Left lobe of liver (tissue), 2 donors: Measurements from ENCODE around the gene PPARD. TPM values are rescaled to one million over a fixed set of nuclear protein-coding genes. Genes with fewer than 3 reads are reported as not detected.
A peak's percentile ranks its signal among the peaks of the same experiment; 100 is the strongest.
"Not testable (repeated sequence)": the region's sequence is repeated elsewhere in the genome, so short reads cannot be mapped to it uniquely, and the experiment has no call there.

ENCODE experiments used
- ATAC-seq: fragments of 200-7000 bp; cut with Tn5 transposase; one replicate; pipeline ENCODE4 v1.9.1; 2020; ENCODE audit warnings: mild to moderate bottlenecking, moderate library complexity
- DNase-seq: peaks from one replicate; pipeline ENCODE4 v3.0.0-alpha.2; 2020; ENCODE audit warnings: low spot score
- total RNA-seq: library from RNA; stranded (reverse); gene quantifications from one replicate; pipeline ENCODE4 v1.2.1, GENCODE V29; 2021
- donor health status: DM: no; HTN: no; CAD: no; lungs with moderate emphysema.
- donor health status: DM: no; HTN: yes; CAD: no.

PPARD gene
- total RNA-seq, 1 donor from 2014 or later = 10.8 TPM

DNA sequence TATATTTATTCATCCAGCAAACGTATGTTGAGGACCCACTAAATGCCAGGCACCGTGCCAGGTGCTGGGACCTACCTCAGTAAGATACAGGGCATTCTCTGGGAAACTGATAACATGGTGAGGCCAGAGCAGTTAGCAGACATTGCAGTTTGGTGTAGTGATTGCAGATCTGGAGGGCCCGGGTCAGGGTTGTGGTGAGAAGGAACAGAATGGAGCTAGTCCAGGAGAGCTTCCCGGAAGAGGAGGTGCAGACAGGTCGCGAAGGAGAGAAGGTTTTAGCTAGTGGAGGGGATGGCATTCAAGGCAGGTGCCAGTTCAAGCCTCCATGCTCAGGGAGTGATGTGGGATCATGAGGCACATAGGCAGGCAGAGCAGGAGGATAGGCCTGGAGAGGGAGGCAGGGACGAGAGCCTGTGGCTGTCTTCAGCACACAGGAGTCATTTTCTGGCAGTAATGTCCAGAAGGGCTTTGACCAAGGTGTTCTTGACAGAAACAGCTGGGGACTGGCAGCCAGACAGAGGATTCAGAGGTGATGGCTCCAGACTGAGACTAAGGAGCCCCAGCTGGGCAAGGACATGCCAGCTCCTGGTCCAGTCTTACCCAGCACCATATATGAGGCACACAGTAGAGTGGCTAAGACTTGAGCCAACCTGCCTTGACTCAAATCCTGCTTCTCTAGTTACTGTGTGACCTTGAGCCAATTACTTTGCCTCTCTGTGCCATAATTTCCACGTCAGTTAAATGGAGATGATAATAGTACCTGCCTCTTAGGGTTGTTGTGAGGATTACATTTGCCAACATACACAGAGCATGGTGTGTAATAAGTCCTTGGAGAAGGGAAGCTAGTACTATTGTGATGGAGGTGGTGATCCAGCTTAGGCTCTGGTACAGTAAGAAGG lies 61.4 kb downstream of the PPARD start:
- ATAC-seq = no peak
- no peak for DNase-seq

DNA sequence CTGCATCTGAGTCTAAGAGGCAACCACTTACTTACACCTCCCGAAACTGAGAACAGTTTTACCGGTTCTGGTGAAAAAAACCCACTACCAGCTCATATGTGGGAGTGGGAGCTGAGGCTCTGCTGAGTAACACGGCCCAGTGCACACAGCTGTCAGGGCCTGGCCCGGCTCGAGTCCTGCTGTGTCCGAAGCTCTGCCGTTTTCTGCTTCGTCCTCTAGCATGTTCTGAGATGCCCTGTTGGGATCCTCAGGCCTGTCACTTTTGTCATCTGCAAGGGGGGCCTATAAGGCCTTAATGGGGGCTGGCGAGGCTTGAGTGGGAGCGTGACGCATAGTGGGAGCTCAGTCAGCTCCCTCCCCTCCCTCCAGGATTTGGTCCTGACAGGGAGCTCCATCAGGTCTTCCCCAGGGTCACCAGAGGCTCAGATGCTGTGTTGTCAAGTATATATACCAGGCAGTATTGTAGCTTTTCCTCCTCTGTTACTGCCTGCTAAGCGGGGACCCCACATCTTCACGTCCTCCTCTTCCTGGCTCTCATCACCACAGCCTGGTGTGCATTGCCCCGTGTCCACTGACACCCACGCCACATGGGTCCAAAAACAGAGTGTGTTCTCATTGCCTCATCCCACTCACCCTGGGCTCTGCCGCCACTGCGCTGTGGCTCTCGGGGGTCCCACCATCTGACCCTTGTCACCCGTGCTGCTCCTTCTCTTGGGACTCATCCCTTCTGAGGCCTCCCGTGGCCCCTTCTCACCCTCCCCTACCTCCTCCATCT lies 64.5 kb downstream of the PPARD start:
- ATAC-seq (no peak), DNase-seq (no peak)

- ATAC-seq = no peak
- DNase-seq = no peak
These were observed 66.9 kb downstream of the PPARD start for GRCh38 chr6:35409245-35409644.

- ATAC-seq (no peak), DNase-seq (no peak)
These were observed 67.8 kb downstream of the PPARD start for GRCh38 chr6:35410131-35410530.

DNA sequence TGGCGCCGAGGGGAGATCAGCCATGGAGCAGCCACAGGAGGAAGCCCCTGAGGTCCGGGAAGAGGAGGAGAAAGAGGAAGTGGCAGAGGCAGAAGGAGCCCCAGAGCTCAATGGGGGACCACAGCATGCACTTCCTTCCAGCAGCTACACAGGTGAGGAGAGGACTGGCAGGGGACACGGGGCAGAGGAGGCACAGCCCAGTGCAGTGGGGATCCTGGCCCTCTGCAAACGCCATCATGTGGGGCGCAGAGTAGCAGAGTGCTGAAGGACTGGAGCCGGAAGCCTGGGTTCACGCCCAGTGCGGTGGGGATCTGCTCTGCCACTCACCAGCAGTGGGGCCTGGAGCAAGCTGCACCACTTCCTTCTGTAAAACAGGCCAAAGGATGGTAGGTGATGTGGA lies 68.7 kb downstream of the PPARD start:
- DNase-seq (no peak), ATAC-seq (no peak)

- DNase-seq (no peak), ATAC-seq (no peak)
These were observed 69.7 kb downstream of the PPARD start for GRCh38 chr6:35412102-35412501.

GRCh38 chr6:35413911-35414310 lies 71.6 kb downstream of the PPARD start:
- no peak for ATAC-seq
- DNase-seq = no peak

GRCh38 chr6:35415065-35415891 lies 72.9 kb downstream of the PPARD start:
- DNase-seq (peak; percentile 95), ATAC-seq (peak; percentile 84)

DNA sequence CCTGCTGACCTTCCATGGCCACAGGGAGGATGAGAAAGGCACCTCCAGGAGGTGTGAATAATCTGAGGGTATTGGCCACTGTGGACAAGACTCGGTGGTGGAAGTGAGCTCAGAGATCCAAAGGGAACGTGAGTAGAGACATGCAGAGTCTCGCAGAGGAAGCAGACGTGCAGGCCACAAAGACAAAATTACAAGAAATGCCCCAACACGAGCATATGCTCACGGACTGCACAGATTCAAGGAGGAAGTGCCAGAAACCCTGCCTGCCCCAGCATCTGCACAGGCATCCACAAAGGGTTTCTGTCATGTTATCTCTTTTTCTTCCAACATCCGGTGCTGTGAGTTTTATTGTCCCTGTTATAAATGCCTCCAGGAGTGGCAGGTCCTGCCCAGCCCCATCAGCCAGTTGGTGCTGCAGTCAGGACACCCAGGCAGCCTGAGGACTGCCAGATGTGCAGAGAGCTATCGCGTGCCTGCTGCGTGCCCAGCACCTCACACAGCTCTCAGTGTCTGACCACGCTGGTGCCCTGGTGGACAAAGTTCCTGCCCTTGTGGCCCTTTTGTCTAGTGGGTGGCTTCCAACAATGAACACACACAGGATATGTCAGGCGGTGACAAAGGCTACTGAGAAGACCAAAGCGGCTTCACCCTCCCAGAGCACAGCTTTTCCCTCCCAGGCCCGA lies 75.8 kb downstream of the PPARD start:
- ATAC-seq (peak; percentile 82), DNase-seq (peak; percentile 95)

DNA sequence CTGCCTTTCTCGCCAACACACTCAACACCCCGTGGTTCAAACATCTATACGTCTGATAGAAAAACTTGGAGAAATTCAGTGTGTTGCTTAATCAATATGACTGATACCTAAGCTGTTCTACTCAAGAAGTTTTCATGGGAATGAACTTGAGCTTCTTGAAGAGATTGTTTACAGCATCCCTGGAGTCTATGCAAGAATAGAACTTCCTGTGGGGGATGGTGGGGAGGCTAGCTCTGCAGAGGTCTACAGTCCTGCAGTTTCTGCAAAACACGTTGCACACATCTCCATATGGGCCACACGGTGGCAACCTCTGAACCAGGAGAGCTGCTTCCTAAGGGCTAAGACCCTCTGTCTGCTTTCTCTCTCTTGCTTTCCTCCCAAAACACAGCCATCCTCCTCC lies 77.1 kb downstream of the PPARD start:
- DNase-seq = no peak
- ATAC-seq = no peak

GRCh38 chr6:35419961-35420360 lies 77.6 kb downstream of the PPARD start:
- ATAC-seq (no peak), DNase-seq (no peak)

- ATAC-seq (no peak), DNase-seq (no peak)
These were observed 82.9 kb downstream of the PPARD start for GRCh38 chr6:35425284-35425683.

DNA sequence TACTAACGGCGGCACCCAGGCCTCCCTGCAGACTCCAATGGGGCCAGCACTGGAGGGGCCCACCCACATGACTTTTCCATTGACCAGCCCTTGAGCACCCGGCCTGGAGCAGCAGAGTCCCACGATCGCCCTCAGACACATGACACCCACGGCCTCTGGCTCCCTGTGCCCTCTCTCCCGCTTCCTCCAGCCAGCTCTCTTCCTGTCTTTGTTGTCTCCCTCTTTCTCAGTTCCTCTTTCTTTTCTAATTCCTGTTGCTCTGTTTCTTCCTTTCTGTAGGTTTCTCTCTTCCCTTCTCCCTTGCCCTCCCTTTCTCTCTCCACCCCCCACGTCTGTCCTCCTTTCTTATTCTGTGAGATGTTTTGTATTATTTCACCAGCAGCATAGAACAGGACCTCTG lies 83.7 kb downstream of the PPARD start:
- DNase-seq = no peak
- ATAC-seq = peak; percentile 8

DNA sequence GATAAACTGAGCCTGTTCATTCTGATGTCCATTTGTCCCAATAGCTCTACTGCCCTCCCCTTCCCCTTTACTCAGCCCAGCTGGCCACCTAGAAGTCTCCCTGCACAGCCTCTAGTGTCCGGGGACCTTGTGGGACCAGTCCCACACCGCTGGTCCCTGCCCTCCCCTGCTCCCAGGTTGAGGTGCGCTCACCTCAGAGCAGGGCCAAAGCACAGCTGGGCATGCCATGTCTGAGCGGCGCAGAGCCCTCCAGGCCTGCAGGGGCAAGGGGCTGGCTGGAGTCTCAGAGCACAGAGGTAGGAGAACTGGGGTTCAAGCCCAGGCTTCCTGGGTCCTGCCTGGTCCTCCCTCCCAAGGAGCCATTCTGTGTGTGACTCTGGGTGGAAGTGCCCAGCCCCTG lies 85.1 kb downstream of the PPARD start:
- ATAC-seq (no peak), DNase-seq (no peak)

DNA sequence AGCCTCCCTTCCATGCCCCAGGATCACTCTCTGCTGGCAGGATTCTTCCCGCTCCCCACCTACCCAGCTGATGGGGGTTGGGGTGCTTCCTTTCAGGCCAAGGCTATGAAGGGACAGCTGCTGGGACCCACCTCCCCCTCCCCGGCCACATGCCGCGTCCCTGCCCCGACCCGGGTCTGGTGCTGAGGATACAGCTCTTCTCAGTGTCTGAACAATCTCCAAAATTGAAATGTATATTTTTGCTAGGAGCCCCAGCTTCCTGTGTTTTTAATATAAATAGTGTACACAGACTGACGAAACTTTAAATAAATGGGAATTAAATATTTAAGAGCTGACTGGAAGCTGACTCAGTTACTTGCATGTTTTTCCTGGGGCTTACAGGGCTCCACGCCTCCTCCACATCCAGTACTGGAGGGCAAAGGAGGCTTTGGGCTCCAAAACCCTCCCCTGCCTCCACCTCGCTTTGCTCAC lies 85.5 kb downstream of the PPARD start:
- no peak for DNase-seq
- ATAC-seq = peak; percentile 3

GRCh38 chr6:35428421-35429149 lies 86.2 kb downstream of the PPARD start:
- ATAC-seq = peak; percentile 89
- DNase-seq = peak; percentile 75

GRCh38 chr6:35429463-35429862 lies 87.1 kb downstream of the PPARD start:
- ATAC-seq (no peak), DNase-seq (no peak)

DNA sequence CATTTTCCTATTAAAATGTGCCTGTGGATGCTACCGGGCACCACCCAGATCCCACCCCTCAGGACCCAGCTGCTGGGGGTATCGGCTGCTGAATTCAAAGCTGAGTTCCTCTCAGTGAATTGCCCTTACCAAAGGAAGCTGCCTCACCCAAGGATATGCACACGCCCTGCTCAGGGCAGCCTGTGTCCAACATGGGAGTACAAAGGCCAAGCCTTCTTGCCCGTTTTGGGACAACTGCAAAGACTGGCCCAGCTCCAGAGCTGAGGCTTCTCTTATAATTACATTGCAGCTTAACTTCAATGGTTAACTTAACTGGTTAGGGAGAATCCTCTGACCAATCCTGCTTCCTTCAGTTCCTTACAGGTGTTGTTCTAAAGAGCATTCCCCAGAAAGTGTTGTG lies 89.9 kb downstream of the PPARD start:
- ATAC-seq (peak; percentile 62), DNase-seq (no peak)

- not testable (repeated sequence) for DNase-seq
These were observed 90.3 kb downstream of the PPARD start for GRCh38 chr6:35432702-35433101.

More at GRCh38 chr6:35432702-35433101, 90.3 kb downstream of the PPARD start:
- not testable (repeated sequence) for ATAC-seq
